GM12892 (cell line): ENCODE results near the gene PRKCQ.

Experiments
- POLR2A ChIP-seq: IDR thresholded peaks from 2 replicates; pipeline ENCODE4 v1.6.1; 2011; ENCODE audit warnings: low read depth, low read length, control low read depth
- TAF1 ChIP-seq: IDR thresholded peaks from 2 replicates; pipeline ENCODE4 v1.6.1; 2011; ENCODE audit warnings: low read depth, mild to moderate bottlenecking, control low read depth, low read length, borderline replicate concordance

DNA sequence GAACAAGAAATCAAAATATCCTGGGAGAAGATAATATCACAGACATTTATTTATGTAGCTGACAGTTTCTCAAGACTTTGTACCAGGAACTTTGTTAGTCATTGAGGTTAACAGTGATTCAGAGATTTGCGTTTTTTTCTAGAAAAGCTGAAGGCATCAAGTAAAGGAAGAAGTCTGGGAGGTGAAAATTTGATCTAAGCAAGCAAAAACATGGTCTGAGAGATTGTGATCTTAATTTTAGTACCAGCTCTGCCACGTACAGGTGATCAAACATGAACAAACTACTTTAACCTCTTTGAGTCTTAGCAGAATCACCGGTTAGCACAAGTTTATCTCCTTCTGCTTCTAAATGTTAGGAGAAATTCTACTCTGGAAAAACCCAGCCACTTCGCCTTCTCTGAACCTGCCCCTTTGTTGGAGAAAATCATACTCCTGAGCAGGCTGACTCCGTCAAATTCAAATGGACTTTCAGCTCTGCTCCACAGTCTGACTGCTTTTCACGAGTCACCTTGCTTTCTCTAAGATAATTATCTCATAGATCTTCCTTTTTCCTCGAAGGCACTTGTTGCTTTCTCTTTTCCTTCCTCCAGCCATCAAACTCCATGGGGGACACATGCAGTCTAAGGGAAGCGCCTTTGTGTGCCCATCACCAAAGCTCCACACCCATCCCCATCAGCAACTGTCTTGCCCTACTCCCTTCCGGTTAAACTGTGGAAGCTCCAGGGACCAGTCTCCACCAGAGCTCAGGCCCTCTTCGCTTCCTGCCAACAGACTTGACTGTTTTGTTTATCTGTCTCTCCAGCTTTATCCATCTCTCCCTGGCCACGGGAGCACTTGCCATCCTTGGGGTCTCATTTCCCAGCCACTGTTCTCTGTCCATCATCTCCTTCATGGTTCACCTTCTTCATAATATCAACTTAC is 86.3 kb downstream of the PRKCQ start:
- TF ChIP-seq TAF1 = no peak
- no peak for TF ChIP-seq POLR2A
